ENCODE data around the gene CTTN. TPM values are rescaled to one million over a fixed set of nuclear protein-coding genes. Genes with fewer than 3 reads are reported as not detected.

The CTTN gene
- total and polyA plus RNA-seq, 4 experiments from 2014 or later = 0.41 to 1.5 (median 0.58) TPM; not detected in 1

- POLR2A ChIA-PET (ENCODE audit: partially characterized antibody) = no interaction called here
- Mint-ChIP-seq H3K4me3 (no peak overlapping the region), H3K36me3 (no peaks in the 10 kb centered on the region), H3K4me1 (no peaks in the 10 kb centered on the region), H3K9me3 (no peaks in the 10 kb centered on the region), H3K27me3 (peaks cover 2 to 13% of the 10 kb centered on the region in 2 donors), H3K27ac (no peak overlapping the region)
- intact Hi-C loops (cut with micrococcal nuclease) = no loop called here
- no peak overlapping the region for H3K4me3 ChIP-seq (ENCODE audit: low read length in 2 of 2)
- H3K27ac ChIP-seq (ENCODE audit: low read depth, low read length) = no peak overlapping the region
- DNase-seq = no peak
- no peaks in the 10 kb centered on the region for H3K9me3 ChIP-seq (ENCODE audit: control insufficient read depth in 1 of 2, low read length in 2 of 2)
- CTCF ChIA-PET (ENCODE audit: partially characterized antibody) = no interaction called here
- no peaks in the 10 kb centered on the region for H3K4me1 ChIP-seq (ENCODE audit: insufficient read depth, low read length)
- H3K36me3 ChIP-seq (ENCODE audit: insufficient read depth, low read length) = no peaks in the 10 kb centered on the region
- H3K27me3 ChIP-seq (ENCODE audit: insufficient read depth, low read length) = no peaks in the 10 kb centered on the region
Observed at GRCh38 chr11:70435765-70436500, 37.6 kb downstream of the CTTN start.

- intact Hi-C loops (cut with micrococcal nuclease) = no loop called here
- Histone ChIP-seq H3K4me3 (ENCODE audit: low read length in 2 of 2) (no peak overlapping the region), H3K4me1 (ENCODE audit: insufficient read depth, low read length) (no peaks in the 10 kb centered on the region), H3K27ac (ENCODE audit: low read depth, low read length) (no peak overlapping the region), H3K27me3 (ENCODE audit: insufficient read depth, low read length) (no peaks in the 10 kb centered on the region), H3K36me3 (ENCODE audit: insufficient read depth, low read length) (no peaks in the 10 kb centered on the region), H3K9me3 (ENCODE audit: control insufficient read depth in 1 of 2, low read length in 2 of 2) (no peaks in the 10 kb centered on the region)
- CTCF ChIA-PET (ENCODE audit: partially characterized antibody) = no interaction called here
- H3K9me3 Mint-ChIP-seq = no peaks in the 10 kb centered on the region
- H3K4me1 Mint-ChIP-seq = no peaks in the 10 kb centered on the region
- H3K27me3 Mint-ChIP-seq = peaks cover 2 to 13% of the 10 kb centered on the region in 2 donors
- H3K27ac Mint-ChIP-seq = no peak overlapping the region
- H3K36me3 Mint-ChIP-seq = no peaks in the 10 kb centered on the region
- no peak for DNase-seq
- POLR2A ChIA-PET (ENCODE audit: partially characterized antibody) = no interaction called here
- no peak overlapping the region for H3K4me3 Mint-ChIP-seq
Observed at GRCh38 chr11:70436501-70436860, 38.2 kb downstream of the CTTN start.

- POLR2A ChIA-PET (ENCODE audit: partially characterized antibody) = no interaction called here
- H3K27ac Mint-ChIP-seq = no peak overlapping the region
Observed at GRCh38 chr11:70437111-70437784, 38.9 kb downstream of the CTTN start.

GRCh38 chr11:70440206-70440605, 41.9 kb downstream of the CTTN start:
- no peak for DNase-seq
- H3K27ac ChIP-seq (ENCODE audit: low read depth, low read length) = no peak overlapping the region
- Mint-ChIP-seq H3K36me3 (no peaks in the 10 kb centered on the region), H3K4me3 (no peak overlapping the region), H3K4me1 (no peaks in the 10 kb centered on the region), H3K27me3 (peaks cover 4 to 14% of the 10 kb centered on the region in 2 donors), H3K9me3 (no peaks in the 10 kb centered on the region), H3K27ac (no peak overlapping the region)
- ChIA-PET POLR2A (ENCODE audit: partially characterized antibody) (interaction anchor here (0.5 kb wide), 1 partner anchor 42 kb away, joined by 3 read pairs; the partner anchor contains the start of gene CTTN), CTCF (ENCODE audit: partially characterized antibody) (no interaction called here)
- intact Hi-C loops (cut with micrococcal nuclease) = no loop called here
- no peaks in the 10 kb centered on the region for H3K27me3 ChIP-seq (ENCODE audit: insufficient read depth, low read length)
- no peak overlapping the region for H3K4me3 ChIP-seq (ENCODE audit: low read length in 2 of 2)
- no peaks in the 10 kb centered on the region for H3K36me3 ChIP-seq (ENCODE audit: insufficient read depth, low read length)
- H3K4me1 ChIP-seq (ENCODE audit: insufficient read depth, low read length) = no peaks in the 10 kb centered on the region
- no peaks in the 10 kb centered on the region for H3K9me3 ChIP-seq (ENCODE audit: control insufficient read depth in 1 of 2, low read length in 2 of 2)

More at GRCh38 chr11:70437111-70437784, 38.9 kb downstream of the CTTN start:
- H3K27ac ChIP-seq (ENCODE audit: low read depth, low read length) = no peak overlapping the region
- H3K4me3 ChIP-seq (ENCODE audit: low read length in 2 of 2) = no peak overlapping the region
- Mint-ChIP-seq H3K36me3 (no peaks in the 10 kb centered on the region), H3K4me1 (no peaks in the 10 kb centered on the region), H3K9me3 (no peaks in the 10 kb centered on the region), H3K27me3 (peaks cover 2 to 12% of the 10 kb centered on the region in 2 donors), H3K4me3 (no peak overlapping the region)
- no peaks in the 10 kb centered on the region for H3K9me3 ChIP-seq (ENCODE audit: control insufficient read depth in 1 of 2, low read length in 2 of 2)
- no peaks in the 10 kb centered on the region for H3K27me3 ChIP-seq (ENCODE audit: insufficient read depth, low read length)
- H3K4me1 ChIP-seq (ENCODE audit: insufficient read depth, low read length) = no peaks in the 10 kb centered on the region
- DNase-seq = no peak
- H3K36me3 ChIP-seq (ENCODE audit: insufficient read depth, low read length) = no peaks in the 10 kb centered on the region
- intact Hi-C loops (cut with micrococcal nuclease) = no loop called here
- CTCF ChIA-PET (ENCODE audit: partially characterized antibody) = no interaction called here

GRCh38 chr11:70443773-70444030, 45.4 kb downstream of the CTTN start:
- H3K4me1 ChIP-seq (ENCODE audit: insufficient read depth, low read length) = no peaks in the 10 kb centered on the region
- no peak overlapping the region for H3K4me3 ChIP-seq (ENCODE audit: low read length in 2 of 2)
- H3K27me3 ChIP-seq (ENCODE audit: insufficient read depth, low read length) = no peaks in the 10 kb centered on the region
- Mint-ChIP-seq H3K27me3 (peaks cover 9 to 15% of the 10 kb centered on the region in 2 donors), H3K4me1 (no peaks in the 10 kb centered on the region), H3K36me3 (peaks cover 1 to 5% of the 10 kb centered on the region in 2 donors), H3K27ac (no peak overlapping the region), H3K4me3 (no peak overlapping the region), H3K9me3 (peaks cover 0 to 17% (median 7%) of the 10 kb centered on the region in 8 donors)
- no peak overlapping the region for H3K27ac ChIP-seq (ENCODE audit: low read depth, low read length)
- DNase-seq = no peak
- no peaks in the 10 kb centered on the region for H3K36me3 ChIP-seq (ENCODE audit: insufficient read depth, low read length)
- intact Hi-C loops (cut with micrococcal nuclease) = no loop called here
- ChIA-PET CTCF (ENCODE audit: partially characterized antibody) (no interaction called here), POLR2A (ENCODE audit: partially characterized antibody) (no interaction called here)
- H3K9me3 ChIP-seq (ENCODE audit: control insufficient read depth in 1 of 2, low read length in 2 of 2) = peaks cover 0 to 3% of the 10 kb centered on the region in 2 donors

- ChIA-PET POLR2A (ENCODE audit: partially characterized antibody) (no interaction called here), CTCF (ENCODE audit: partially characterized antibody) (no interaction called here)
- no peak overlapping the region for H3K27ac ChIP-seq (ENCODE audit: low read depth, low read length)
- Mint-ChIP-seq H3K4me1 (no peaks in the 10 kb centered on the region), H3K4me3 (no peak overlapping the region), H3K36me3 (peaks cover 3 to 8% of the 10 kb centered on the region in 2 donors), H3K27ac (no peak overlapping the region), H3K27me3 (peaks cover 9 to 13% of the 10 kb centered on the region in 2 donors), H3K9me3 (peaks cover 2 to 31% (median 21%) of the 10 kb centered on the region in 8 donors)
- H3K9me3 ChIP-seq (ENCODE audit: control insufficient read depth in 1 of 2, low read length in 2 of 2) = peaks cover 0 to 16% of the 10 kb centered on the region in 2 donors
- H3K27me3 ChIP-seq (ENCODE audit: insufficient read depth, low read length) = no peaks in the 10 kb centered on the region
- intact Hi-C loops (cut with micrococcal nuclease) = no loop called here
- H3K36me3 ChIP-seq (ENCODE audit: insufficient read depth, low read length) = no peaks in the 10 kb centered on the region
- H3K4me3 ChIP-seq (ENCODE audit: low read length in 2 of 2) = no peak overlapping the region
- DNase-seq = no peak
- no peaks in the 10 kb centered on the region for H3K4me1 ChIP-seq (ENCODE audit: insufficient read depth, low read length)
Observed at GRCh38 chr11:70445091-70445490, 46.8 kb downstream of the CTTN start.

GRCh38 chr11:70445605-70446004, 47.3 kb downstream of the CTTN start:
- Histone ChIP-seq H3K27ac (ENCODE audit: low read depth, low read length) (no peak overlapping the region), H3K27me3 (ENCODE audit: insufficient read depth, low read length) (no peaks in the 10 kb centered on the region), H3K4me1 (ENCODE audit: insufficient read depth, low read length) (no peaks in the 10 kb centered on the region), H3K36me3 (ENCODE audit: insufficient read depth, low read length) (no peaks in the 10 kb centered on the region), H3K9me3 (ENCODE audit: control insufficient read depth in 1 of 2, low read length in 2 of 2) (peaks cover 0 to 16% of the 10 kb centered on the region in 2 donors), H3K4me3 (ENCODE audit: low read length in 2 of 2) (no peak overlapping the region)
- POLR2A ChIA-PET (ENCODE audit: partially characterized antibody) = no interaction called here
- intact Hi-C loops (cut with micrococcal nuclease) = no loop called here
- H3K27ac Mint-ChIP-seq = no peak overlapping the region
- H3K4me3 Mint-ChIP-seq = no peak overlapping the region
- DNase-seq = no peak
- H3K27me3 Mint-ChIP-seq = peaks cover 7 to 8% of the 10 kb centered on the region in 2 donors
- peaks cover 5 to 8% of the 10 kb centered on the region in 2 donors for H3K36me3 Mint-ChIP-seq
- CTCF ChIA-PET (ENCODE audit: partially characterized antibody) = no interaction called here
- H3K9me3 Mint-ChIP-seq = peaks cover 4 to 36% (median 25%) of the 10 kb centered on the region in 8 donors
- H3K4me1 Mint-ChIP-seq = no peaks in the 10 kb centered on the region
